DMS153 (cell line): ENCODE results near the gene PAAF1.

ENCODE experiments used
- DNase-seq: peaks from one replicate; lab custom pipeline; 2025; lab: John Stamatoyannopoulos, UW

The PAAF1 gene

DNA sequence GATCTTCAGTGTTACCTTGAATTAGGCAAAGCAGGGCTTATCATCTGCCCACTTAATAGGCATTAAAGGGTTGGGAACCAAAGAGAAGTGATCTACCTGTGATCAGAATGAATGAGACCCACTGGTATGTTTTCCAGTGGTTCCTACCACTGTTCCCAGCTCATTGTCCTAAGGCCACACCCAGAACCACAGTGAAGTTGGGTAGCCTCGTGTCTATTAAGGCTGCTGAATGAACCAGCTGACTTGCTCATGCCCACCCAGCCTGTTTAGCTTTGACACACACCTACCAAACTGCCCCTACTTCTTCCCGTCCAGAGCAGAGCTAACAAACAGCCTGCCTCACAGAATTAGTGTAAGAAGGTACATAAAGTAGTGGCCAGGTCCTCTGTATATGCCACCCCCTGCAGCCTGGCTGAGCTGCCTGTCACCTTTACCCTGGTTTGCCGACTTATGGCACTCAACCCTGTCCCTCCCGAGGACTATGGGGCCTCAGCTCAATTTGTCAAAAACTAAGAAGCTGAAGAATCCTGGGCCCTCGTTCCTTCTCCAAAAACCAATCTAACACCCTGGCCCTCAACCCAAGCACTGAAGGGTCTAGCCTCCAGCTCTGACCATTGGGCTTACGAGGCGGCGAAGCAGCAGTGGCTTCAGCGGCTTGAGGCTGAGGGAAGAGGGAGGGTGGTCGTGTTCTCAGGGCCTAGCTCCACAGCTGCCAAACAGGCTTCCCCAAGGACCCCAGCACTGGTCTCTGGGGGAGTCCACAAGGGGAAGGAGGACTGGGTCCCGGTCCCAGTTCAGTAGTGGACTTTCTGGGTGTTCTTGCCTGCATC lies 96.0 kb downstream of the PAAF1 start:
- no peak for DNase-seq

DNA sequence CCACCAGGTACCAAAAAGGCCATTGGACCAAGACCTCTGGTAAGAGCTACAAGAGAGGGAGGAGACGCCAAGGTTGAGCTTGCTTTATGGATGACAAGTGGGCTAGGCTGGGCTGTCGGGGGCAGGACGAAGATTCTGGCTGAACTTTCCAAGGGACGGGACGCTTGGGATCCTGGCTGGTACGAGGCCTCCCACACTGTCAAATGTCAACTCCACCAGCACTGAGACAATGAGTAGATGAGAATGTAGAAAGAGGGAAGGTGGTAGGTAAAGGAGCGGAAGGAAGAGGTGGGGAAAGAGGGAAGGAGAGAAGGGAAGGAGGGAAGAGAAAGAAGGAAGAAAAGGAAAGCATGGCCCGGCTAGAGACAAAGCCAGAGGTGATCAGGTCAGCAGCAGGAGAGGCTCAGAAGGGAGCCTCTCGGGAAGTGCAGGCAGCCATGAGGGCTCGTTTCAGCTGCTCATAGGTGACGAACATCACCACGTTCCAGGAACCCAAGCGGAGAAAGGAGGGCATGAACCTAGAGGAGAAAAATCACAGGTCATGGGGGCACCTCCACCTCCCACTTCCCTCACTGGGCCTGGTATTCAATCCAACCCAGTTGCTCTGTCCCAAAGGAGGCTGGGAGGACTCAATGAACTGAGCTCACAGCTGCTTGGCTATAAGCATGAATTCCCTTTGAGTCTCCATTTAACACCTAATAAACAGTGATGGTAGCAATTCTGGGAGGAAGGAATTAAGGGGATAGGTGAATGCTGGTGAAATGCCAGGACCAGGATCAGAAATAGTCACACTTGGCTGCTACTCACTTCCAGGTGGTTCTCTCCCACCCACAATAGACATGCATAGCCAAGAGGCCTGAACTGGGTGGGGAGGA lies 98.0 kb downstream of the PAAF1 start:
- DNase-seq, result no peak

DNA sequence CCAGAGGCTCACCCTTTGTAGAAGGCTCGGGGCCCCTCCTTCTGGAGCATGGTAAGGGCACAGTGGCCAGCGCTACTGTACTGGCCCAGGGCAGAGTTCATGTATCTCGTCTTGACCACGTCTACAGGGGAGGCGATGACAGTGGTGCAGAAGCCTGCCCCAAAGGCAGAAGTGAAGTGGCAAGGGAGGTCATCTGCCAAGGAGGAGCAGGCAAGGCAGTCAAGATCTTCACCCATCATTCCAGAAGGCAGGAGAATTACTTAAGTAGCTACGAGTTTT lies 98.6 kb downstream of the PAAF1 start:
- no peak for DNase-seq

DNA sequence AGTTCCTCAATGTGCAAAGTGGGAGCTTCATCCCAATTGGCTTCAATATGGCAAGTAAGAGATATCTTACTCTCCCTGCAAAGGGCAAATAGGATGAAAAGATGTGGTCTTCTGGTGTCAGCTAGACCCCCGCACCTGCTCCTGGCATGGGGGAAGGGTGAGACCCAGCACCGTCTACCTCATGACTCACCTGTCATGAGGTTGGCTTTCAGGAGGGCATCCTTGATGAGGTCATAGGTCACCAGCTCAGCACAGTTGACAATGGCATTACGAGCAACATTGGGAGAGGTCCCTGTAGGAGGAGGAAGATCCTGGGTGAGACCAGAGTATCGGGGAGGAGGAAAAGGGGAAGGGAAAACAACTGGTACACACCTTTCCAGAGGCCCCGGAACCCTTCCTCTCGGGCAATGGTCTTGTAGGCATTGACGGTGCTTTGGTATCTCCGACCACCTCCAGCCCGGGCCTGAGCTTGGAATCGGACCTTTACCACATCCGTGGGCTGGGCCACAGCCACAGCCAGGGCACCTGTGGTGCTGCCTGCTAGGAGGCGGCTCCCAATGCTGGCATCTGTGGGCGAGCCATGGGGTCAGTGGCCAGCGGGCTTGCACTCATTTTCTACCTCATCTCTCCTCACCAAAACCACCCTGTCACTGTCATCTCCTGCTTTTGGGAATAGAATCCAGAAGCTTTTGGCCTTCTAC lies 99.8 kb downstream of the PAAF1 start:
- DNase-seq, result no peak

DNA sequence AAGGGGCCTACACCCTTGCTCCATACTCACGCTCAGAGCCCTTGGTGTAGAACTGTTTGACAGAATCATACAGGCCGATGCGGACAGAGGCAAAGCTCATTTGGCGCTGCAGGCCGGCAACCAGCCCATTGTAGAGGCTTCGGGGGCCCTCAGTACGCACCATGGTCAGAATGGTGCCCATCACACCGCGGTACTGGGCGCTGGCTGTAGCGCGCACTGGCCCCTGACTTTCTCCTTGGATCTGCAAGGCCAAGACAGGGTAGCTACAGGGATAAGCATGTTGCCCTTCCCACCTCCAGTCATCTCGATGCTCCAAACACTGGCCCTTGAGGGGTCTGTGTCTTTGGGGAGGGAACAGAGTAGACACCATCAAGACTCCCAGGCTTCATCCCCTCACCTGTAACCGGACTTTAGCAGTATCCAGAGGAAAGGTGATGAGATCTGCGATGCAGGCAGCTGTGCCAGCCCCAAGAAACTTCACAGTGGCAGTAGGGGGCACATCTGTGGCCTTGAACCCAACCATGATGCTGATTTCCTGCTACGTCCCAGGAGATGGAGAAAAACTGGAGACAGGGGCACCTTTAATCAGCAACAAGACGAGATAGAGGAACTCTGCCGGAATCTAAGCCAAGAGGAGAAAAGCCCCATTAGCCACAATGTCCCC lies 101.2 kb downstream of the PAAF1 start:
- no peak for DNase-seq

DNA sequence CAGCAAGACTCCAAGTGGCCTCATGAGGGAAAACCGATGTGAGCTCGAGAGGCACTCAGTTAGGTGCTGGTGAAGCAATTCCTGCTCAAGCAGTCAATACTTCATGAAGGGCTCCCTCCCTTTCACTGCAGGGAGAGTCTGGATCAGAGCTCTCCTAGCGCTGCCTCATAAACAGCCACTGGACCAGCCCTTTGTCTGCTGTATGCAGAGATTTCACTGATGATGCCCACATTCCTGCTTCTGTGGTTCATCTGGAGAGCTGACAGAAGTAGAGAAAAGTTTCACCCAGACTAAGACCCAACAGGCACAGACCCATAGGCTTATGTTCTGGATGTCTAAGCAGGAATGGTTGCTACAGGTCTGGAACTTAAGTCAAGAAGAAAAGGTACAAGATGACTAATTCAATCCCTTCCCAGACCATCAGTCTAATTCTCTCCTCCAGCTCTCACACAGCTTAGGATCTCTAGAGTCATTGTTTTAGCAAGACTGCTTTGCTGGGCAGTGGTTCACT lies 101.8 kb downstream of the PAAF1 start:
- no peak for DNase-seq

DNA sequence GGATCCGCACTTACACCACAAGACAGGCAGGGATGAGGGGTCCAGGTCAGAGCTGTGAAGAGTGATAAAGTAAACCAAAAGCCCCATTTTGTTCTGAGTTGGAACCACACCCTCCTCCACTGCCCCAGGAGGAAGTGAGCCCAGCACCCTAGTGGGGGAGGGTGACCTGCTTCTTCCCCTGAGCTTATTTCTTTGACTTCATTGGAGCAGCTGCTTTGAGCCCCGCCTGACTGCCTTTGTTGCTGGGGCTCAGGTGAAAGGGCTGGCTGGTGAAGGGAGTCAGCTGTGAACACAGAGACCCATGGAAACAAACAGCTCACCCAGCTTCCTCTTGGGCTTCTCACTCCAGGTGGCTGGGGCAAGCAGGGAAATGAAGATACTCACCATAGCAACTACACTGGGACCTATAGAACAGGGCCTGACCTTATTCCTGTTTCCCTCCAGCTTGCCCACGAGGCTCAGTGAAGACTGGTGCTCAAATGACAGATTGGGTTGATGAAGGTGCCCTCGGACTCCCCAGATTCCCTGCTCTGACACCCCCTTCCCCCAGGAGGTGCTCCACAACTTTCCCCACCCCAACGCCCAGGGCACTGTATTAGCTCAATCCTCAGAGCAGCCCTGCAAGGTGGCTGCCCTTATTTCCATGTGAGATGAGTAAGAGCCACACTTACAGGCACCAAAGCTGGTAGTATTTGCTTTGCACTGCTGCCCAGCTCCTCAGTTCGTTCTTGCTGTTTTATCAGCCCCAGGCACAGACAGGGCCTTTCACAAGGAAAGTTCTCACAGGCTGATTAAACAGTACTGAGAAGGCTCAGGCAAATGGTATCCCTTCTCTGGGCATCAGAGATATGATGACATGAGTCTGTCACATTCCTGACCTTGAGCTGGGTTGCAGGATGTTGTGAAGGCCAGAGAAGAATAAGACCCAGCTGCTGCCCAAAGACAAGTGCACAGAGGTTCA lies 103.5 kb downstream of the PAAF1 start:
- peak; percentile 96 for DNase-seq
